Measurements from ENCODE around the gene KCNK5.
A peak's percentile ranks its signal among the peaks of the same experiment; 100 is the strongest.

Gene KCNK5

DNA sequence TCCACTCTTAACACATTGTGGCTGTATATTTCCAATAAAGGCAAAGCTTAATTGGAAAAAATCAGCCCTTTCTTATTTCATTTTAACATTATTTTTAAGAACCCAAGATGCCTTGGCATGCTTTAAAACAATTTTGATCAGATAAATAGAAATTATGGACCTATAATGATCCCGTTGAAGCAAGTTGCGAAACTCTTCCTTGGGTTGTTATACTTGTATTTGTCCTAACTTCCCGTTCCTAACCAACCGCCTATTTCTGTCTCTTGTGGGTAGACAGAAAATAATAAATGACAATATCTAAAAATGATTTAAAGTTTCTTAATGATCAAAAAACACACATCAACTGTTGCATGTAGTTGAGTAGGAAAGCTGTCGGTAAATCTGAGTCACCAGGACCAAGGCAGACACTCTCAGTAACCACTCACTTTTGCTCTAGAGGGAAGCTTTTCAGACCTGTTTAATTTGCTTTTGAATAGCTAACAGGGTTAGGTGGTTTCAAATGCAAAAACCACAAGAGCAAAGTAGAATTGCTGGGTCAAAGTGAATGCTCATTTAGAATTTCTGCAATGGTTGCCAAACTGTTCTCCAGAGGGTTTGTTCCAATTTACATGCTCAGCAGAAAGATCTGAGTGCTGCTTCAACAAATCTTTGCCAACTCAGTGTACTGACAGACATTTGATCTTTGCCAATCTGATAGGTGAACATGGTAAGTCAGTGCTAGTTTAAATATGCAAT lies 34.2 kb upstream of the KCNK5 start:
- Histone ChIP-seq H3K4me1 (ENCODE audit: control insufficient read depth, insufficient read depth, low read length) (no peaks in the 10 kb centered on the region), H3K9me3 (ENCODE audit: control insufficient read depth, insufficient read depth, low read depth, low read length) (no peaks in the 10 kb centered on the region), H3K27ac (ENCODE audit: extremely low read depth, low read depth, low read length) (no peak overlapping the region), H3K36me3 (ENCODE audit: control insufficient read depth in 2 of 2, insufficient read depth in 1 of 2, low read length in 2 of 2) (no peaks in the 10 kb centered on the region), H3K4me3 (ENCODE audit: low read depth, low read length) (no peak overlapping the region)
- no peak for TF ChIP-seq ZNF654 (tag by site-specific recombination; IDR thresholded peaks at IDR 0.05; ENCODE audit: low read depth)
- peak; percentile 29; the same call in 1 of the 2 replicates for TF ChIP-seq SCRT2 (tag by site-specific recombination; IDR thresholded peaks at IDR 0.05)
- ChIA-PET CTCF (interaction anchor here (0.5 to 1.3 kb wide), 2 partner anchors 74 to 286 kb away, joined by 5 read pairs; no protein-coding TSS in a partner anchor), POLR2A (no interaction called here)

DNA sequence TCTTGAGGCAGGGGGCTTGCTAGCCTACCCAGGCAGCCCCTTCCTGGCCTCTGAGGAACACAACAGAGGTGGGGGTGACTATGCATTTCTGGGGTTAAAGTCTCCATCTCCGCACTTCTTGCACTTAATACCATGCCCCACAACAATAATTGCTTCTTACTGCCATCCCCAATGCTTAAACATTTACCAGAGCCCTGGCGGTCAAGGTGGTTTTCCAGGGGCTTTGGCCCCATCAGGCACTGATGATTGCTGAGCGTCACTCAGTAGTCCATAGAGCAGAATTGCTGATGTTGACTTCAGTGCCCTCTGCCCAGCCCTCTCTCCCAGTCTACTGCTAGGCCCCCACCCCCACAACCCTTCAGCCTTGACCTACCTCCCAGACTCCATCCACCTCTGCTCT lies 32.5 kb upstream of the KCNK5 start:
- Histone ChIP-seq H3K4me1 (ENCODE audit: control insufficient read depth, insufficient read depth, low read length) (no peaks in the 10 kb centered on the region), H3K36me3 (ENCODE audit: control insufficient read depth in 2 of 2, insufficient read depth in 1 of 2, low read length in 2 of 2) (no peaks in the 10 kb centered on the region), H3K4me3 (ENCODE audit: low read depth, low read length) (no peak overlapping the region), H3K9me3 (ENCODE audit: control insufficient read depth, insufficient read depth, low read depth, low read length) (no peaks in the 10 kb centered on the region), H3K27ac (ENCODE audit: extremely low read depth, low read depth, low read length) (no peak overlapping the region)
- CTCF ChIA-PET: no interaction called here
- POLR2A ChIA-PET: no interaction called here
- TF ChIP-seq ZNF449 (tag by site-specific recombination; IDR thresholded peaks at IDR 0.05) (no peak), ZBTB20 (tag by site-specific recombination; IDR thresholded peaks at IDR 0.05) (no peak), ZNF776 (tag by site-specific recombination; IDR thresholded peaks at IDR 0.05; ENCODE audit: borderline replicate concordance) (no peak), ZNF76 (tag by site-specific recombination; IDR thresholded peaks at IDR 0.05; ENCODE audit: borderline replicate concordance, low read depth) (no peak), SETDB1 (IDR thresholded peaks at IDR 0.05; ENCODE audit: insufficient read length, low read length) (no peak), SCRT1 (tag by site-specific recombination; IDR thresholded peaks at IDR 0.05; ENCODE audit: borderline replicate concordance) (no peak), ZNF830 (tag by site-specific recombination; IDR thresholded peaks at IDR 0.05; ENCODE audit: low read depth) (no peak), ZNF580 (tag by site-specific recombination; IDR thresholded peaks at IDR 0.05) (no peak), SALL2 (tag by site-specific recombination; IDR thresholded peaks at IDR 0.05; ENCODE audit: borderline replicate concordance) (no peak), OSR2 (tag by site-specific recombination; IDR thresholded peaks at IDR 0.05) (no peak), ZNF292 (tag by site-specific recombination; IDR thresholded peaks at IDR 0.05; ENCODE audit: borderline replicate concordance, low read depth) (no peak), ZNF571 (tag by site-specific recombination; IDR thresholded peaks at IDR 0.05) (no peak), ZNF18 (tag by site-specific recombination; IDR thresholded peaks at IDR 0.05) (no peak), ZNF354C (tag by site-specific recombination; IDR thresholded peaks at IDR 0.05; ENCODE audit: borderline replicate concordance, low read depth) (no peak), ZNF473 (tag by site-specific recombination; IDR thresholded peaks at IDR 0.05) (no peak), ZNF658 (tag by site-specific recombination; IDR thresholded peaks at IDR 0.05) (no peak), ZNF394 (tag by site-specific recombination; IDR thresholded peaks at IDR 0.05; ENCODE audit: borderline replicate concordance) (no peak)
- TF ChIP-seq, protein P1, sequence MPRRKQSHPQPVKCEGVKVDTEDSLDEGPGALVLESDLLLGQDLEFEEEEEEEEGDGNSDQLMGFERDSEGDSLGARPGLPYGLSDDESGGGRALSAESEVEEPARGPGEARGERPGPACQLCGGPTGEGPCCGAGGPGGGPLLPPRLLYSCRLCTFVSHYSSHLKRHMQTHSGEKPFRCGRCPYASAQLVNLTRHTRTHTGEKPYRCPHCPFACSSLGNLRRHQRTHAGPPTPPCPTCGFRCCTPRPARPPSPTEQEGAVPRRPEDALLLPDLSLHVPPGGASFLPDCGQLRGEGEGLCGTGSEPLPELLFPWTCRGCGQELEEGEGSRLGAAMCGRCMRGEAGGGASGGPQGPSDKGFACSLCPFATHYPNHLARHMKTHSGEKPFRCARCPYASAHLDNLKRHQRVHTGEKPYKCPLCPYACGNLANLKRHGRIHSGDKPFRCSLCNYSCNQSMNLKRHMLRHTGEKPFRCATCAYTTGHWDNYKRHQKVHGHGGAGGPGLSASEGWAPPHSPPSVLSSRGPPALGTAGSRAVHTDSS (tag by site-specific recombination; IDR thresholded peaks at IDR 0.05): no peak
- TF ChIP-seq, protein P2, sequence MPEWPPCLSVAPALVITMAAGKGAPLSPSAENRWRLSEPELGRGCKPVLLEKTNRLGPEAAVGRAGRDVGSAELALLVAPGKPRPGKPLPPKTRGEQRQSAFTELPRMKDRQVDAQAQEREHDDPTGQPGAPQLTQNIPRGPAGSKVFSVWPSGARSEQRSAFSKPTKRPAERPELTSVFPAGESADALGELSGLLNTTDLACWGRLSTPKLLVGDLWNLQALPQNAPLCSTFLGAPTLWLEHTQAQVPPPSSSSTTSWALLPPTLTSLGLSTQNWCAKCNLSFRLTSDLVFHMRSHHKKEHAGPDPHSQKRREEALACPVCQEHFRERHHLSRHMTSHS (tag by site-specific recombination; IDR thresholded peaks at IDR 0.05): no peak

Measured in HEK293 (cell line).